Activated T-helper 1 cell treated with anti-CD3 and anti-CD28 coated beads, Interleukin-12 subunit alpha, Interleukin-12 subunit beta, Interleukin-2, Interleukin-4 antibody, amounts not matched to agents 30 ng/mL and 10 ng/mL and 1 ng/mL, durations not matched to agents 14 hours and 24 hours and 36 hours (primary cell): Measurements from ENCODE around the gene RNF157. TPM values are rescaled to one million over a fixed set of nuclear protein-coding genes. Genes with fewer than 3 reads are reported as not detected.

Experiments
- DNase-seq: peaks from one replicate; pipeline ENCODE4 v3.0.0; 2021; ENCODE audit warnings: low spot score
- H3K27ac Mint-ChIP-seq: one replicate; pipeline ENCODE4 v1.8.0; 2021; ENCODE audit warnings: mild to moderate bottlenecking, mixed read lengths
- H3K27me3 Mint-ChIP-seq: one replicate; pipeline ENCODE4 v1.8.0; 2022; ENCODE audit warnings: mild to moderate bottlenecking, moderate library complexity, mixed read lengths; ENCODE audit not compliant: insufficient read depth
- H3K36me3 Mint-ChIP-seq: one replicate; pipeline ENCODE4 v1.8.0; 2021; ENCODE audit warnings: low read depth, mixed read lengths
- H3K4me1 Mint-ChIP-seq: one replicate; pipeline ENCODE4 v1.8.0; 2021; ENCODE audit warnings: low read depth, mixed read lengths
- H3K4me3 Mint-ChIP-seq: one replicate; pipeline ENCODE4 v1.8.0; 2021; ENCODE audit warnings: mild to moderate bottlenecking, moderate library complexity, mixed read lengths
- H3K9me3 Mint-ChIP-seq: one replicate; pipeline ENCODE4 v1.8.0; 2021; ENCODE audit warnings: mixed read lengths
- intact Hi-C: fragments of 100-400 bp; cut with micrococcal nuclease; formaldehyde crosslinking; loops from one replicate; pipeline ENCODE4 v1.15.1; 2024
- total RNA-seq: library from RNA; stranded (reverse); gene quantifications from 2 replicates; pipeline ENCODE4 v1.2.3, GENCODE V29; 2022

Gene RNF157
- total RNA-seq, 1 donor from 2014 or later, result 51.7 TPM

GRCh38 chr17:76130473-76130872 is 109.8 kb downstream of the RNF157 start:
- peaks cover 29% of the 10 kb centered on the region for H3K4me1 Mint-ChIP-seq
- intact Hi-C loops, result no loop called here

GRCh38 chr17:76125922-76126321 is 114.4 kb downstream of the RNF157 start:
- peaks cover under 1% of the 10 kb centered on the region for H3K27me3 Mint-ChIP-seq

More at GRCh38 chr17:76130473-76130872, 109.8 kb downstream of the RNF157 start:
- Mint-ChIP-seq H3K9me3 (no peaks in the 10 kb centered on the region), H3K27ac (no peak overlapping the region), H3K27me3 (peaks cover 3% of the 10 kb centered on the region), H3K36me3 (no peaks in the 10 kb centered on the region), H3K4me3 (no peak overlapping the region)
- no peak for DNase-seq

GRCh38 chr17:76125391-76125675 is 115.0 kb downstream of the RNF157 start:
- intact Hi-C loops, result no loop called here
- H3K4me3 Mint-ChIP-seq, result no peak overlapping the region
- H3K27me3 Mint-ChIP-seq, result peaks cover 3% of the 10 kb centered on the region
- DNase-seq, result no peak
- no peaks in the 10 kb centered on the region for H3K9me3 Mint-ChIP-seq
- peaks cover 21% of the 10 kb centered on the region for H3K4me1 Mint-ChIP-seq
- no peaks in the 10 kb centered on the region for H3K36me3 Mint-ChIP-seq
- no peak overlapping the region for H3K27ac Mint-ChIP-seq

More at GRCh38 chr17:76125922-76126321, 114.4 kb downstream of the RNF157 start:
- peaks cover 21% of the 10 kb centered on the region for H3K4me1 Mint-ChIP-seq
- DNase-seq, result no peak
- intact Hi-C loops, result no loop called here
- H3K4me3 Mint-ChIP-seq, result no peak overlapping the region
- no peak overlapping the region for H3K27ac Mint-ChIP-seq
- no peaks in the 10 kb centered on the region for H3K9me3 Mint-ChIP-seq
- H3K36me3 Mint-ChIP-seq, result no peaks in the 10 kb centered on the region

- intact Hi-C loops, result no loop called here
- Mint-ChIP-seq H3K4me3 (no peak overlapping the region), H3K27me3 (peaks cover 3% of the 10 kb centered on the region), H3K36me3 (no peaks in the 10 kb centered on the region), H3K27ac (no peak overlapping the region), H3K9me3 (no peaks in the 10 kb centered on the region), H3K4me1 (peaks cover 21% of the 10 kb centered on the region)
- no peak for DNase-seq
These were observed 115.5 kb downstream of the RNF157 start for GRCh38 chr17:76124582-76125390.

- Mint-ChIP-seq H3K27me3 (peaks cover 5% of the 10 kb centered on the region), H3K36me3 (no peaks in the 10 kb centered on the region), H3K4me1 (peaks cover 21% of the 10 kb centered on the region), H3K9me3 (no peaks in the 10 kb centered on the region), H3K27ac (no peak overlapping the region), H3K4me3 (no peak overlapping the region)
- DNase-seq, result no peak
- intact Hi-C loops, result no loop called here
These were observed 116.3 kb downstream of the RNF157 start for GRCh38 chr17:76123749-76124581.

GRCh38 chr17:76123191-76123499 is 117.1 kb downstream of the RNF157 start:
- H3K27me3 Mint-ChIP-seq, result peaks cover 5% of the 10 kb centered on the region
- H3K36me3 Mint-ChIP-seq, result no peaks in the 10 kb centered on the region
- intact Hi-C loops, result no loop called here
- H3K4me3 Mint-ChIP-seq, result no peak overlapping the region
- H3K27ac Mint-ChIP-seq, result peak overlapping the region; percentile 86
- no peaks in the 10 kb centered on the region for H3K9me3 Mint-ChIP-seq
- DNase-seq, result no peak
- peaks cover 21% of the 10 kb centered on the region for H3K4me1 Mint-ChIP-seq

GRCh38 chr17:76122431-76123190 is 117.7 kb downstream of the RNF157 start:
- peaks cover 21% of the 10 kb centered on the region for H3K4me1 Mint-ChIP-seq
- H3K9me3 Mint-ChIP-seq, result no peaks in the 10 kb centered on the region
- no peak for DNase-seq
- H3K36me3 Mint-ChIP-seq, result no peaks in the 10 kb centered on the region
- H3K27me3 Mint-ChIP-seq, result peaks cover 5% of the 10 kb centered on the region
- peak overlapping the region; percentile 39 for H3K4me3 Mint-ChIP-seq
- H3K27ac Mint-ChIP-seq, result peak overlapping the region; percentile 86
- intact Hi-C loops, result no loop called here

GRCh38 chr17:76121932-76122430 is 118.3 kb downstream of the RNF157 start:
- peaks cover 17% of the 10 kb centered on the region for H3K4me1 Mint-ChIP-seq
- no peaks in the 10 kb centered on the region for H3K36me3 Mint-ChIP-seq
- no peaks in the 10 kb centered on the region for H3K9me3 Mint-ChIP-seq
- H3K27ac Mint-ChIP-seq, result no peak overlapping the region
- DNase-seq, result no peak
- intact Hi-C loops, result loop anchor here (1.0 to 2.0 kb wide), 4 partner anchors 19 to 177 kb away; partner anchors contain the start of gene EXOC7
- peak overlapping the region; percentile 39 for H3K4me3 Mint-ChIP-seq
- peaks cover 5% of the 10 kb centered on the region for H3K27me3 Mint-ChIP-seq

GRCh38 chr17:76120658-76121008 is 119.7 kb downstream of the RNF157 start:
- peaks cover 4% of the 10 kb centered on the region for H3K4me1 Mint-ChIP-seq
- intact Hi-C loops, result loop anchor here (1.0 to 2.0 kb wide), 4 partner anchors 18 to 179 kb away; partner anchors contain the start of gene EXOC7
- H3K27ac Mint-ChIP-seq, result peak overlapping the region; percentile 45
- DNase-seq, result no peak
- H3K36me3 Mint-ChIP-seq, result no peaks in the 10 kb centered on the region
- no peaks in the 10 kb centered on the region for H3K9me3 Mint-ChIP-seq
- H3K27me3 Mint-ChIP-seq, result peaks cover 5% of the 10 kb centered on the region
- H3K4me3 Mint-ChIP-seq, result no peak overlapping the region

GRCh38 chr17:76119409-76120371 is 120.6 kb downstream of the RNF157 start:
- Mint-ChIP-seq H3K4me1 (peaks cover 4% of the 10 kb centered on the region), H3K36me3 (no peaks in the 10 kb centered on the region), H3K4me3 (no peak overlapping the region), H3K9me3 (no peaks in the 10 kb centered on the region), H3K27me3 (peaks cover 5% of the 10 kb centered on the region), H3K27ac (no peak overlapping the region)
- no peak for DNase-seq
- intact Hi-C loops, result loop anchor here (2.0 kb wide), 1 partner anchor 17 kb away; the partner anchor contains the start of gene EXOC7

GRCh38 chr17:76115138-76115754 is 125.0 kb downstream of the RNF157 start:
- DNase-seq, result no peak
- Mint-ChIP-seq H3K36me3 (no peaks in the 10 kb centered on the region), H3K27me3 (peaks cover 4% of the 10 kb centered on the region), H3K4me3 (no peak overlapping the region), H3K9me3 (no peaks in the 10 kb centered on the region), H3K27ac (no peak overlapping the region), H3K4me1 (no peaks in the 10 kb centered on the region)
- intact Hi-C loops, result no loop called here
